ENCODE measurements around the gene COL4A1. TPM values are rescaled to one million over a fixed set of nuclear protein-coding genes. Genes with fewer than 3 reads are reported as not detected.

COL4A1 gene
- polyA plus RNA-seq, 4 donors = 3.1 to 85.7 (median 32.2) TPM

GRCh38 chr13:110123041-110123809, 183.7 kb downstream of the COL4A1 start:
- H3K36me3 ChIP-seq (ENCODE audit: control insufficient read depth in 3 of 3, insufficient read depth in 2 of 3, low read depth in 1 of 3, low read length in 3 of 3) = no peaks in the 10 kb centered on the region
- H3K4me1 ChIP-seq (ENCODE audit: control insufficient read depth in 3 of 3, insufficient read depth in 2 of 3, low read depth in 1 of 3, low read length in 2 of 3) = no peaks in the 10 kb centered on the region
- no peak for DNase-seq
- peaks cover 0 to 21% (median under 1%) of the 10 kb centered on the region in 3 donors for H3K27me3 ChIP-seq (ENCODE audit: control insufficient read depth in 3 of 3, insufficient read depth in 3 of 3, low read length in 3 of 3)
- no peak overlapping the region for H3K27ac ChIP-seq (ENCODE audit: low read depth in 1 of 3, low read length in 2 of 3)
- H3K9me3 ChIP-seq (ENCODE audit: control insufficient read depth in 2 of 2, insufficient read depth in 1 of 2, low read depth in 1 of 2, low read length in 1 of 2) = no peaks in the 10 kb centered on the region
- no peak for FAIRE-seq
- 78 to 86% (median 86%) methylated on average over 19 of the region's 19 CpGs for WGBS, 3 donors
- H3K4me3 ChIP-seq (ENCODE audit: low read depth in 1 of 3, low read length in 3 of 3) = no peak overlapping the region

GRCh38 chr13:110121422-110122083, 185.4 kb downstream of the COL4A1 start:
- H3K9me3 ChIP-seq (ENCODE audit: control insufficient read depth in 2 of 2, insufficient read depth in 1 of 2, low read depth in 1 of 2, low read length in 1 of 2) = no peaks in the 10 kb centered on the region
- no peaks in the 10 kb centered on the region for H3K4me1 ChIP-seq (ENCODE audit: control insufficient read depth in 3 of 3, insufficient read depth in 2 of 3, low read depth in 1 of 3, low read length in 2 of 3)
- no peak overlapping the region for H3K4me3 ChIP-seq (ENCODE audit: low read depth in 1 of 3, low read length in 3 of 3)
- H3K27ac ChIP-seq (ENCODE audit: low read depth in 1 of 3, low read length in 2 of 3) = no peak overlapping the region
- H3K36me3 ChIP-seq (ENCODE audit: control insufficient read depth in 3 of 3, insufficient read depth in 2 of 3, low read depth in 1 of 3, low read length in 3 of 3) = no peaks in the 10 kb centered on the region
- WGBS, 3 donors = 47 to 68% (median 64%) methylated on average over 6 of the region's 6 CpGs
- DNase-seq = no peak
- FAIRE-seq = no peak
- H3K27me3 ChIP-seq (ENCODE audit: control insufficient read depth in 3 of 3, insufficient read depth in 3 of 3, low read length in 3 of 3) = peaks cover 0 to 27% (median 1%) of the 10 kb centered on the region in 3 donors

GRCh38 chr13:110119935-110120905, 186.7 kb downstream of the COL4A1 start:
- H3K36me3 ChIP-seq (ENCODE audit: control insufficient read depth in 3 of 3, insufficient read depth in 2 of 3, low read depth in 1 of 3, low read length in 3 of 3) = no peaks in the 10 kb centered on the region
- no peak overlapping the region for H3K4me3 ChIP-seq (ENCODE audit: low read depth in 1 of 3, low read length in 3 of 3)
- no peaks in the 10 kb centered on the region for H3K4me1 ChIP-seq (ENCODE audit: control insufficient read depth in 3 of 3, insufficient read depth in 2 of 3, low read depth in 1 of 3, low read length in 2 of 3)
- H3K27me3 ChIP-seq (ENCODE audit: control insufficient read depth in 3 of 3, insufficient read depth in 3 of 3, low read length in 3 of 3) = peaks cover 0 to 31% (median 1%) of the 10 kb centered on the region in 3 donors
- WGBS, 3 donors = 67 to 83% (median 71%) methylated on average over 18 of the region's 18 CpGs
- no peaks in the 10 kb centered on the region for H3K9me3 ChIP-seq (ENCODE audit: control insufficient read depth in 2 of 2, insufficient read depth in 1 of 2, low read depth in 1 of 2, low read length in 1 of 2)
- DNase-seq = no peak
- no peak overlapping the region for H3K27ac ChIP-seq (ENCODE audit: low read depth in 1 of 3, low read length in 2 of 3)
- no peak for FAIRE-seq

GRCh38 chr13:110118106-110118505, 188.9 kb downstream of the COL4A1 start:
- Histone ChIP-seq H3K36me3 (ENCODE audit: control insufficient read depth in 3 of 3, insufficient read depth in 2 of 3, low read depth in 1 of 3, low read length in 3 of 3) (no peaks in the 10 kb centered on the region), H3K27ac (ENCODE audit: low read depth in 1 of 3, low read length in 2 of 3) (no peak overlapping the region)
- WGBS, 3 donors = 79 to 88% (median 83%) methylated on average over 11 of the region's 11 CpGs

GRCh38 chr13:110116072-110116487, 190.9 kb downstream of the COL4A1 start:
- Histone ChIP-seq H3K27me3 (ENCODE audit: control insufficient read depth in 3 of 3, insufficient read depth in 3 of 3, low read length in 3 of 3) (peaks cover 0 to 33% (median 1%) of the 10 kb centered on the region in 3 donors), H3K36me3 (ENCODE audit: control insufficient read depth in 3 of 3, insufficient read depth in 2 of 3, low read depth in 1 of 3, low read length in 3 of 3) (no peaks in the 10 kb centered on the region), H3K9me3 (ENCODE audit: control insufficient read depth in 2 of 2, insufficient read depth in 1 of 2, low read depth in 1 of 2, low read length in 1 of 2) (no peaks in the 10 kb centered on the region), H3K4me1 (ENCODE audit: control insufficient read depth in 3 of 3, insufficient read depth in 2 of 3, low read depth in 1 of 3, low read length in 2 of 3) (no peaks in the 10 kb centered on the region), H3K4me3 (ENCODE audit: low read depth in 1 of 3, low read length in 3 of 3) (no peak overlapping the region), H3K27ac (ENCODE audit: low read depth in 1 of 3, low read length in 2 of 3) (no peak overlapping the region)
- peak; percentile 51 to 75 for DNase-seq
- FAIRE-seq = no peak
- 13 to 20% (median 14%) methylated on average over 23 of the region's 23 CpGs for WGBS, 3 donors

More at GRCh38 chr13:110118106-110118505, 188.9 kb downstream of the COL4A1 start:
- Histone ChIP-seq H3K9me3 (ENCODE audit: control insufficient read depth in 2 of 2, insufficient read depth in 1 of 2, low read depth in 1 of 2, low read length in 1 of 2) (no peaks in the 10 kb centered on the region), H3K4me1 (ENCODE audit: control insufficient read depth in 3 of 3, insufficient read depth in 2 of 3, low read depth in 1 of 3, low read length in 2 of 3) (no peaks in the 10 kb centered on the region), H3K4me3 (ENCODE audit: low read depth in 1 of 3, low read length in 3 of 3) (no peak overlapping the region), H3K27me3 (ENCODE audit: control insufficient read depth in 3 of 3, insufficient read depth in 3 of 3, low read length in 3 of 3) (peaks cover 0 to 32% (median 1%) of the 10 kb centered on the region in 3 donors)
- no peak for FAIRE-seq
- no peak for DNase-seq

GRCh38 chr13:110115591-110115990, 191.4 kb downstream of the COL4A1 start:
- Histone ChIP-seq H3K27me3 (ENCODE audit: control insufficient read depth in 3 of 3, insufficient read depth in 3 of 3, low read length in 3 of 3) (peaks cover 0 to 29% (median 1%) of the 10 kb centered on the region in 3 donors), H3K9me3 (ENCODE audit: control insufficient read depth in 2 of 2, insufficient read depth in 1 of 2, low read depth in 1 of 2, low read length in 1 of 2) (no peaks in the 10 kb centered on the region), H3K4me1 (ENCODE audit: control insufficient read depth in 3 of 3, insufficient read depth in 2 of 3, low read depth in 1 of 3, low read length in 2 of 3) (no peaks in the 10 kb centered on the region), H3K27ac (ENCODE audit: low read depth in 1 of 3, low read length in 2 of 3) (no peak overlapping the region), H3K36me3 (ENCODE audit: control insufficient read depth in 3 of 3, insufficient read depth in 2 of 3, low read depth in 1 of 3, low read length in 3 of 3) (no peaks in the 10 kb centered on the region), H3K4me3 (ENCODE audit: low read depth in 1 of 3, low read length in 3 of 3) (no peak overlapping the region)
- no peak for DNase-seq
- WGBS, 3 donors = 69 to 75% (median 73%) methylated on average over 5 of the region's 5 CpGs
- no peak for FAIRE-seq

- H3K9me3 ChIP-seq (ENCODE audit: control insufficient read depth in 2 of 2, insufficient read depth in 1 of 2, low read depth in 1 of 2, low read length in 1 of 2) = no peaks in the 10 kb centered on the region
- H3K27ac ChIP-seq (ENCODE audit: low read depth in 1 of 3, low read length in 2 of 3) = no peak overlapping the region
- H3K36me3 ChIP-seq (ENCODE audit: control insufficient read depth in 3 of 3, insufficient read depth in 2 of 3, low read depth in 1 of 3, low read length in 3 of 3) = no peaks in the 10 kb centered on the region
- no peak for DNase-seq
- no peak for FAIRE-seq
- H3K4me3 ChIP-seq (ENCODE audit: low read depth in 1 of 3, low read length in 3 of 3) = no peak overlapping the region
- no peaks in the 10 kb centered on the region for H3K4me1 ChIP-seq (ENCODE audit: control insufficient read depth in 3 of 3, insufficient read depth in 2 of 3, low read depth in 1 of 3, low read length in 2 of 3)
- peaks cover 0 to 20% (median 1%) of the 10 kb centered on the region in 3 donors for H3K27me3 ChIP-seq (ENCODE audit: control insufficient read depth in 3 of 3, insufficient read depth in 3 of 3, low read length in 3 of 3)
- 39 to 64% (median 50%) methylated on average over 2 of the region's 2 CpGs for WGBS, 3 donors
Observed at GRCh38 chr13:110114316-110114715, 192.6 kb downstream of the COL4A1 start.

GRCh38 chr13:110113284-110113764, 193.6 kb downstream of the COL4A1 start:
- Histone ChIP-seq H3K27ac (ENCODE audit: low read depth in 1 of 3, low read length in 2 of 3) (no peak overlapping the region), H3K27me3 (ENCODE audit: control insufficient read depth in 3 of 3, insufficient read depth in 3 of 3, low read length in 3 of 3) (peaks cover 0 to 20% (median 1%) of the 10 kb centered on the region in 3 donors), H3K9me3 (ENCODE audit: control insufficient read depth in 2 of 2, insufficient read depth in 1 of 2, low read depth in 1 of 2, low read length in 1 of 2) (no peaks in the 10 kb centered on the region), H3K4me3 (ENCODE audit: low read depth in 1 of 3, low read length in 3 of 3) (no peak overlapping the region), H3K36me3 (ENCODE audit: control insufficient read depth in 3 of 3, insufficient read depth in 2 of 3, low read depth in 1 of 3, low read length in 3 of 3) (no peaks in the 10 kb centered on the region), H3K4me1 (ENCODE audit: control insufficient read depth in 3 of 3, insufficient read depth in 2 of 3, low read depth in 1 of 3, low read length in 2 of 3) (no peaks in the 10 kb centered on the region)
- FAIRE-seq = no peak
- DNase-seq = no peak
- 57 to 74% (median 71%) methylated on average over 2 of the region's 2 CpGs for WGBS, 3 donors

Measured in small intestine (tissue), 7 donors.